ENCODE results near the gene NFASC.

GRCh38 chr1:204868340-204868700, 2.3 kb upstream of the NFASC start:
- no peak for TF ChIP-seq POLR2A (IDR thresholded peaks at IDR 0.05)
- no peak for TF ChIP-seq CTCF (IDR thresholded peaks at IDR 0.05)
